HG03571 (cell line): ENCODE measurements around the gene TRIM44.
"Not testable (repeated sequence)": the region's sequence is repeated elsewhere in the genome, so short reads cannot be mapped to it uniquely, and the experiment has no call there.

Experiments
- ATAC-seq: cut with Tn5 transposase; IDR thresholded peaks from one replicate; pipeline ENCODE4 v1.9.1; 2021; ENCODE audit not compliant: unreplicated experiment

TRIM44 gene

GRCh38 chr11:35632301-35632700 is 30.3 kb upstream of the TRIM44 start:
- no peak for ATAC-seq

- ATAC-seq = no peak
These were observed 28.6 kb upstream of the TRIM44 start for GRCh38 chr11:35633827-35634423.

- no peak for ATAC-seq
These were observed 26.6 kb upstream of the TRIM44 start for GRCh38 chr11:35635933-35636332.

- ATAC-seq = no peak
These were observed 22.9 kb upstream of the TRIM44 start for GRCh38 chr11:35639591-35640179.

GRCh38 chr11:35641171-35641897 is 21.2 kb upstream of the TRIM44 start:
- ATAC-seq = no peak

- ATAC-seq = no peak
These were observed 20.6 kb upstream of the TRIM44 start for GRCh38 chr11:35641964-35642363.

GRCh38 chr11:35647421-35648093 is 15.0 kb upstream of the TRIM44 start:
- ATAC-seq = no peak

GRCh38 chr11:35650006-35650405 is 12.6 kb upstream of the TRIM44 start:
- ATAC-seq = no peak

- ATAC-seq = no peak
These were observed 12.1 kb upstream of the TRIM44 start for GRCh38 chr11:35650467-35650866.

- ATAC-seq = no peak
These were observed 11.3 kb upstream of the TRIM44 start for GRCh38 chr11:35651263-35651662.

GRCh38 chr11:35652786-35653185 is 9.8 kb upstream of the TRIM44 start:
- not testable (repeated sequence) for ATAC-seq

- no peak for ATAC-seq
These were observed 7.9 kb upstream of the TRIM44 start for GRCh38 chr11:35654711-35655110.

- ATAC-seq = no peak
These were observed 7.3 kb upstream of the TRIM44 start for GRCh38 chr11:35655254-35655653.

GRCh38 chr11:35655856-35656255 is 6.7 kb upstream of the TRIM44 start:
- ATAC-seq = no peak

GRCh38 chr11:35658020-35658948 is 4.3 kb upstream of the TRIM44 start:
- no peak for ATAC-seq

- ATAC-seq = no peak
These were observed 1.0 kb upstream of the TRIM44 start for GRCh38 chr11:35661534-35661933.

- ATAC-seq = peak; percentile 32
These were observed 420 bp upstream of the TRIM44 start for GRCh38 chr11:35662061-35662648.

GRCh38 chr11:35663408-35663702 is 780 bp downstream of the TRIM44 start:
- no peak for ATAC-seq

- no peak for ATAC-seq
These were observed 2.4 kb downstream of the TRIM44 start for GRCh38 chr11:35664977-35665441.

- no peak for ATAC-seq
These were observed 4.7 kb downstream of the TRIM44 start for GRCh38 chr11:35667257-35667656.
